Neural crest cell (in vitro differentiated cells): Measurements from ENCODE around the gene ZBTB7B. TPM values are rescaled to one million over a fixed set of nuclear protein-coding genes. Genes with fewer than 3 reads are reported as not detected.

Source experiments
- DNase-seq: peaks from one replicate; pipeline ENCODE4 v3.0.0; 2021; ENCODE audit warnings: low read depth, mixed read lengths, low spot score
- H3K27ac Mint-ChIP-seq: one replicate; pipeline ENCODE4 v1.8.0; 2021; ENCODE audit warnings: mild to moderate bottlenecking, mixed read lengths; ENCODE audit not compliant: unreplicated experiment
- H3K27me3 Mint-ChIP-seq: 2 replicates; pipeline ENCODE4 v1.8.0; 2021; ENCODE audit warnings: low read depth, mild to moderate bottlenecking, mixed read lengths
- H3K36me3 Mint-ChIP-seq: 2 replicates; pipeline ENCODE4 v1.8.0; 2021; ENCODE audit warnings: low read depth, mild to moderate bottlenecking, mixed read lengths
- H3K4me1 Mint-ChIP-seq: 2 replicates; pipeline ENCODE4 v1.8.0; 2021; ENCODE audit warnings: mixed read lengths
- H3K4me3 Mint-ChIP-seq: one replicate; pipeline ENCODE4 v1.8.0; 2021; ENCODE audit warnings: mild to moderate bottlenecking, mixed read lengths
- H3K9me3 Mint-ChIP-seq: 2 replicates; pipeline ENCODE4 v1.8.0; 2021; ENCODE audit warnings: mixed read lengths
- CTCF ChIP-seq: fragments of 200-600 bp; sonication (generic); conservative IDR thresholded peaks from 2 replicates; pipeline ENCODE4 v1.5.0; 2021; ENCODE audit warnings: antibody characterized with exemption, mild to moderate bottlenecking
- total RNA-seq: library from RNA; stranded (reverse); gene quantifications from 2 replicates; pipeline ENCODE4 v1.2.1, GENCODE V29; 2021

The ZBTB7B gene
- total RNA-seq, 1 donor from 2014 or later: 6.9 TPM

GRCh38 chr1:155057788-155058211, 55.2 kb downstream of the ZBTB7B start:
- peak; percentile 32 for TF ChIP-seq CTCF
- peaks cover 12% of the 10 kb centered on the region for H3K4me1 Mint-ChIP-seq
- no peak overlapping the region for H3K27ac Mint-ChIP-seq
- H3K4me3 Mint-ChIP-seq: no peak overlapping the region
- no peak for DNase-seq
- no peaks in the 10 kb centered on the region for H3K9me3 Mint-ChIP-seq
- H3K27me3 Mint-ChIP-seq: peaks cover 8% of the 10 kb centered on the region
- no peaks in the 10 kb centered on the region for H3K36me3 Mint-ChIP-seq

DNA sequence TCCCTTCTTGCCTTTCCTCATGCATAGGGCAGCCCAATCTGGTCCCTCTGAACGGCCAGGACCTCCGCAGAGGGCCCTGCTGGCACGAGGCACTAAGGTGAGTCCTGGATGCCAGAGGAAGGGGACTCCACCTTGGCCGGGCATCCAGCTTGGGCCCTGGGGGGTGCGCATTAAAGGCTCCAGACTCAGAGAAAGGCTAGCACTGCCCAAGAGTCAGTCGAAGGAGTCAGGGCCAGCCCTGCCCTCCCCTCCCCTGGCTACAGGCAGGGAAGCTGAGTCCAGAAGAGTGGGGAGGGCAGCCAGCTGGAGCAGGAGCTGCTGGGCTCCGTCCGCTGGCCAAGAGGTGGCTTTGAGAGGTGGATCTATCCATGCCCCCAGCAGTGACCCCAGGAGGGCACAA, 58.1 kb downstream of the ZBTB7B start:
- Mint-ChIP-seq H3K27ac (no peak overlapping the region), H3K4me3 (peak overlapping the region; percentile 27), H3K9me3 (no peaks in the 10 kb centered on the region), H3K4me1 (peaks cover 31% of the 10 kb centered on the region), H3K36me3 (no peaks in the 10 kb centered on the region), H3K27me3 (peaks cover 11% of the 10 kb centered on the region)
- no peak for TF ChIP-seq CTCF
- DNase-seq: no peak

- Mint-ChIP-seq H3K9me3 (no peaks in the 10 kb centered on the region), H3K4me3 (peak overlapping the region; percentile 81), H3K27me3 (peaks cover 11% of the 10 kb centered on the region), H3K27ac (no peak overlapping the region), H3K36me3 (no peaks in the 10 kb centered on the region), H3K4me1 (peaks cover 35% of the 10 kb centered on the region)
- peak; percentile 92 for TF ChIP-seq CTCF
- peak; percentile 99 for DNase-seq
Observed at GRCh38 chr1:155061381-155062150, 59.0 kb downstream of the ZBTB7B start.

- Mint-ChIP-seq H3K27me3 (peaks cover 11% of the 10 kb centered on the region), H3K4me1 (peaks cover 38% of the 10 kb centered on the region), H3K4me3 (peak overlapping the region; percentile 84), H3K36me3 (no peaks in the 10 kb centered on the region), H3K9me3 (no peaks in the 10 kb centered on the region), H3K27ac (no peak overlapping the region)
- DNase-seq: no peak
- TF ChIP-seq CTCF: no peak
Observed at GRCh38 chr1:155062151-155062686, 59.6 kb downstream of the ZBTB7B start.

- DNase-seq: peak; percentile 91
- peak overlapping the region; percentile 84 for H3K4me3 Mint-ChIP-seq
Observed at GRCh38 chr1:155062702-155063411, 60.3 kb downstream of the ZBTB7B start.

More at GRCh38 chr1:155062702-155063411, 60.3 kb downstream of the ZBTB7B start:
- H3K27ac Mint-ChIP-seq: no peak overlapping the region
- peaks cover 38% of the 10 kb centered on the region for H3K4me1 Mint-ChIP-seq
- H3K36me3 Mint-ChIP-seq: no peaks in the 10 kb centered on the region
- peak; percentile 80 for TF ChIP-seq CTCF
- H3K27me3 Mint-ChIP-seq: peaks cover 11% of the 10 kb centered on the region
- no peaks in the 10 kb centered on the region for H3K9me3 Mint-ChIP-seq
